Inflammatory macrophage (primary cell): ENCODE data around the gene FZD4.
"Not testable (repeated sequence)": the region's sequence is repeated elsewhere in the genome, so short reads cannot be mapped to it uniquely, and the experiment has no call there.

Experiments
- DNase-seq, 2 donors: peaks; one replicate each; pipeline ENCODE4 v3.0.0-alpha.2; 2020 to 2022
- total RNA-seq, 18 experiments: gene quantifications; one replicate each; lab custom pipeline; 2026; ENCODE audit warnings: mixed read lengths in 6 of 18, inconsistent platforms in 2 of 18; lab: John Stamatoyannopoulos, UW

FZD4 gene
- 0.63 to 4.6 (median 1.3) reads per million in 18 experiments for total RNA-seq

DNA sequence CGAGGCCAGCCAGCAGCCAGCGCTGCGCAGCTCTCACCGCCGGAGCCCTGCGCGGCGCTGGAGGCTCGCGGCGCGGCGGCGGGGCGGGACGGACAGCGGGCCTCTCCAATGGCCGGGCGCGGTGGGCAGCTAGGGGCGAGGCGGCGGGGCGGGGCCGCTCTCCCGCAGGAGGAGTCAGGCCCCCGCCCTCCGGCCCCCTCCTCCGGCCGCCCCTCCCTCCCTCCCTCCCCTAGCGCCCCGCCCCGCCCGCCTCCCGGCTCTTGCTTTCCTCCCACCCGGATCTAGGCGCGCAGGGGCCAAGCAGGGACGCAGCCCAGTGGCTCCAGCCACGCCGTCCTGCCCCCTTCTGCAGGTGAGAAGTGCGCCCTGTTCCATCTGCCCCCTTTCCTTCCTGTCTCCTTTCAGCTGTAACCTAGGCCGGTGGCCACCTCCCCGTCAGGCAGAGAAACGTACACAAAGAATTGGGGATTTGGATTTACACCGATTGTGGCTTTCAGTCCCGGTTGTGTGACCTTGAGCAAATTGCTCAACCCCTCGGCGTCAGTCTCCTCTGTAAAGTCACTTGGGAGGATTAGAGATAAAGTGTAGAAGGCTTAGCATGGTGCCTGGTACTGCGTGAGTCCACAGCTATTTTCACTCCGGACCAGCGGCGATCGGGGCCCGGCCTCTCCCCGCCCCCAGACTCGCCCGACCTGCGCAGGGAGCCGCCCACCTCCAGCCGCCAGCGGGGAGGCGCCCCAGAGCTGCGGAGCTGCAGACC is at the start of gene FZD4:
Gene FZD4 (minus strand): TSS at position 35 of the 760 bp plus-strand sequence. CDS start 310 bp downstream, outside the sequence.
- peak; percentile 74 to 86 for DNase-seq

DNA sequence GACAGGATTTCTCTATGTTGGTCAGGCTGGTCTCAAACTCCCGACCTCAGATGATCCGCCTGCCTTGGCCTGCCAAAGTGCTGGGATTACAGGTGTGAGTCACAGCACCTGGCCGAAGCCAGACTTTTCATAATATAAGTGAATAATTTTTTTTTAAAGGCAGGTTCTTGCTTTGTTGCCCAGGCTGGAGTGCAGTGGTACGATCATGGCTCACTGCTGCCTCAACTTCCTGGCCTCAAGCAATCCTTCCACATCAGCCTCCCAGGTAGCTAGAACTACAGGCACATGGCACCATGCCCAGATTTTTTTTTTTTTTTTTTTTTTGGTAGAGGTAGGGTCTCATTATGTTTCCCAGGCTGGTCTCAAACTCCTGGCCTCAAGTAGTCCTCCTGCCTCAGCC is 49.1 kb upstream of the FZD4 start:
- not testable (repeated sequence) for DNase-seq

DNA sequence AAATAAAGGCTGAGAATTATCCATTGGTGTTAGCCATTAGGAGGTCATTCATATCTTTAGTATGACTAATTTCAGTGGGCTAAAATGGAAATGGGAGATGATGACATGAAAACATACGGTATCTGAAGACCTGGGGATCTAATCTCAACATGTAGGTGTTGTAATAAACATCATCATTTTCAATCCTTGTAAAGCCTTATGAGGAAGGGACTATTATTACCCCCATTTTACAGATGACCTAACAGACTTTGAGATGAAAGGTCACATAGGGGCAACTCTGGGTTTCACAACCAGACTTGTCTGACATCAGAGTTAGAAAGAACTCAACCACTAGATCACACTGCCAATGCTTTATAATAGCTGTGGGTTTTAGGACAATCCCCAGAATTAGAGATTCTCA is 47.7 kb upstream of the FZD4 start:
- DNase-seq = no peak

DNA sequence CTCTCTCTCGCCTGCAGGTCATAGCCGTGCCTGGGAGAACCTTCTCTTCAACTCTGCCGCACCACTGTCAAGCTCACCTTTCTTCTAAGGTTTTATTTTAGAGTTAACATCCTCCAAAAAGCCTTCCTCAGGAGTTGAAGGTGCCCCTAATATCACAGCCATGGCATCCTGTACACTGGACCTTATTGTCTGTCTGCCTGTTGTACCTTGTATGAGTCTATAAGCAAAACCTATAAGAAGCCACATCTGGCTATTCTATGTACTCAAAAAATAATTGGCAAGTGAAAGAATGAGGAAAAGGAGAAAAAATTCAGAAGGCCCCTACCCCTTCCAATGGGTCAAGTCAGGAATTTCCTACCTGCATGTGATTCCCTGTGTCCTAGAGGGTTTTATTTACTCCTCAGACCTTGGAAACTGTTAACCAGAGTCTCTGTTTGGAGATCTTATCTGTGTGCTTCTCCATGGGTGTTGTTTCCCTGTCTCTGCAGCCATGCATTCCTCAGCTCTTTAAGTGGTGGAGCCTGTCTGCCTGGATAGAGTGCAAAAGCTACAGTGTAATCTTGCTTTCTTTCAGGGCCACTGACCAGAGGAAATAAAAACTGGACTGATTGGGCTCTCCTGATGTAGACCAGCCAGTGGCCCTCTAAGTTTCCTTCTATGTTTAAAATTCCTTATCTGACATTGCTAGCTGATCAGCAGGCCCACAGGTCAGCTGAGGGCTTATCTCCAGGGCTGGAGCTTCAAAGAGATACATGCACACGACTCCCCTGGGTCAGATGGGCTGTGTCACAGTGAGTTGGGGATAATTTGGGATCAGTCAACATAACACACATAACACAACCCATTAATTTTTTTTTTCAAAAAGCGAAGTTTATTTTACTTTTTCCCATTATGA is 44.9 kb upstream of the FZD4 start:
- no peak for DNase-seq

DNA sequence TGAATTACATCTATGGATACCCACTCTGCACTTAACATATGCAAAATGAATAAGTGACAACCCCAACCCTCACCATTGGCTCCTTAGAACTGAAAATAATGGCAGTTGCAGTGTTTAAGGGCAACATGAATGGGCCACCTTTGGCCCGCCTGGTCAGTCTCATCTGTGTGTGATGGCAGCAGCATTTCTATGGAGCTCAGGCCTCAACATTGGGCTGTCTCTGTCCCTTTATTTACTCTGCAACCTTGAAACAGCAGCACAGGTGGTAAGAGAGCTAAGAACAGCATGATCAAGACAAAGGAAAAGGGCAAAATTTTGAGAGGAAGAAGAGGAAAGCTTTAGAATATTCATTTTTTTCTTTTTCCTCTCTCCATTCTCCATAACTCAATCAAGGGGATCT is 44.2 kb upstream of the FZD4 start:
- no peak for DNase-seq

DNA sequence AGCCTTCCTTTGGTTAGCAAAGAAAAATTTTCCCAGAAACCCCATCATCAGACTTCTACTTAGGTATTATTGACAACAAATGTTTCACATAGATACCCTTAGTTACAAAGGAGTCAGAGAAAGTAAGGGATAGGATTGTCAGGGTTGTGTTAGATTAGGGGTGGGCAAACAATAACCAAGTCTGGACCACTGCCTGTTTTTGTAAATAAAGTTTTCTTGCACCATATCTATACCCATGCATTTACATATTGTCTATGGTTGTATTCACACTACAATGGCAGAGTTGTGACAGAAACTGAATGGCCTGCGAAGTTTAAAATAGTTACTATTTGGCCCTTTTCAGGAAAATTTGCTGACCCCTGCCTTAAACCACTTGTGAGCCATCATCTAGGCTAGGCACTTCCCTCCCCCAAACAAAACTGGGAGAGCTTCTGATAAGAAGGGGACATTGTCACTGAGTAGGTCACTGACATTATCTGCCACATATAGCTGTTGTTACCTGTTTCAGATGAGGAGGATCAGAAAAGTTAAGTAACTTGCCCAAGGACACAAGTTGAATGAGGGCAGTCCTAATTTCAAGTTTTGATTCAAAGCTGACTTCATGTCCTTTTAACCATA is 41.9 kb upstream of the FZD4 start:
- DNase-seq = no peak

DNA sequence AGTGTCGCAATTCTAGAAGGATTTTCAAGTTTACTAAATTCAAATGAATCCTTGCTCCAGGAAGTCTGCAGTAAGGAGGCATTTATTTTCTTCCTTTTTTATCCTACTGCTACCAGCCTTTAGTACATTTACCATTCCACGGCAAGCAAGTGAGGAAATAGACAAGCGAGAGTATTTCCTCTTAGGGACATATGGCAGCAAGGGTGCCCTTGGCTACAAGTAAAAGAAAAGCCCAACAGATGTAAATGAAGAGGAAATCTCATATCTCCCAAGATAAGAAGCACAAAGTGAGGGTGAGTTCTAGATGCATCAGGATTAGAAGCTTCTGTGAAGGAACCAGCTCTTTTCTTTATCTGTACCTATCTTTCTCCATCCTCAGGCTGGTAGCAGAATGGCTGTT is 37.8 kb upstream of the FZD4 start:
- DNase-seq = no peak

DNA sequence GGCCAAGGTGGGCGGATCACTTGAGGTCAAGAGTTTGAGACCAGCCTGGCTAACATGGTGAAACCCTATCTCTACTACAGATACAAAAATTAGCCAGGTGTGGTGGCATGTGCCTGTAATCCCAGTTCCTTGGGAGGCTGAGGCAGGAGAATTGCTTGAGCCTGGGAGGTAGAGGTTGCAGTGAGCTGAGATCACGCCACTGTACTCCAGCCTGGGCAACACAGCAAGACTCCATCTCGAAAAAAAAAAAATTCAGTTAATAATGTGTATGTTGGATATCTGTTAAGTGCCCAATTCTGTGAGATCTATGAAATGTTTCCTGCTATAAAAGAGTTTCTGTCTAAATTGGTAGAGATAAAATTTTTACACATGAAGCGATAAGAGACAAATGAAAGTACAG is 37.1 kb upstream of the FZD4 start:
- not testable (repeated sequence) for DNase-seq

DNA sequence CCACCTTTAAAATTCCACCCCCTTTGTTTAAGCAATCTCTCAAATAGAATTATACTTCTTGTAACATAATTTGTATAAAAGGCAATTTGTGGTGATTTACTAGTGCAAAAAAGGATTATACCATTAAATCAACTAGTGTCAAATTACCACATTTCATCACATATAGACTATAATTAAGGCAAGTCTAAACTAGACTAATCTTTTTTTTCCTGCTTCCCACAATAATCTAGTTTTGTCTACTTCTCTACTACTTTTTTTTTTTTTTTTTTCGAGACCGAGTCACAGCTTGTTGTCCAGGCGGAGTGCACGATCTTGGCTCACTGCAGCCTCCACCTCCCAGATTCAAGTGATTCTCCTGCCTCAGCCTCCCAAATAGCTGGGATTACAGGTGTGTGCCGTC is 36.1 kb upstream of the FZD4 start:
- DNase-seq = no peak

DNA sequence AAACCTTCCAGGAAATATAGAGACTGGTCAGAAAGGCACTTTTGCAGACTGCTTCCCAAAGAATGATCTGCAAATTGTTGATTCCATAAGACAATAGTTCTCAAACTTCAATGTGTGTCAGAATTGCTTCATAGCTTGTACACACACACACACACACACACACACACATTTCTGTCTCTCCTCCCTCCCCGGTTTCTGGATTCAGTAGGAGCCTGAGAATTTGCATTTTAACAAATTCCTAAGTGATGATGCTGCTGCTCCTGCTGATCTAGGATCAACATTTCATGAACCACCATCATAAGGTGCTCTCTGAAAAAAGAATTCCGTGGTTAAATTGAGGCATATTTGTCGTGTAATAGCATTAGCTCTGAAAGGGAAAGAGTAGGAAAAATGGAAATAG is 35.3 kb upstream of the FZD4 start:
- DNase-seq = no peak

DNA sequence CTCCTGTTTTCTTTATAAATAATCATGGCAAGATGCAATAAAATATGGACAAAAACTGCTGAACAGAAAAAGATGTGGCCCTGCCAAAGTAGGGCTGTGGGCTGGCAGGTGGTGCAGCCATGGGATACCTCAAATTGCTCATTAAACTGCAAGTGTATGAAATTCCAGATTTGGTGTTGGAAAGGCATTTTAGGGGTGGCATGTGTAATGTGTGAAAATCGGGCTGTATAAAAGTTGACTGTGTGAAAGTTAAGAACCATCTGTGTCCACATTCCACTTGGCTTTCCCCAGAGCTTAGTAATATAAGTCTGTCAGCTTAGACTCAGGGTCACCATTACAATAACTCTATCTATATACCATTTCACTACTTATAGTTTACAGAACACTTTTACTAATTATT is 34.8 kb upstream of the FZD4 start:
- DNase-seq = no peak

DNA sequence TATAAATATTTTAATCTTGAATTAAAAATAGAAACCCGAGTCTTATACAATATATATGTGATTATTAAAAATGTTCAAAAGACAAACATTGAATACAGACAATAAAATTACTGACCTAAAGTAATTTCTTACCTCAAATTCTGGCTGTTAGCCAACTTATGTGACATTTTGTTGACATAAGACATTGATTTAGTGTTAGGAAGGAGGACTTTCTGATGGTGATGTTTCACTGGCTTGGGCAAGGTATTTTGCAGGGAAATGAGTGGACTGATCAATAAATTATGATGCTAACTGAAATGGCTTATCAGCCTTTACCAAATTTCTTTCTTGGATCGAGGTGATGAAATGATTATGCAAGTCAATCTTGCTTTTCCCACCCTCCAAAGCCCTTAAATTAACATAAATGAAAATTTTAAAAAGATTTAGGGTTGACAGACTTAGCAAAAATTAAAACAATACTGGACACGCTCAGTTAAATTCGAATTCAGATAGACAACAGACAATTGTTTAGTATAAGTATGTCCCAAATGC is 33.2 kb upstream of the FZD4 start:
- DNase-seq = no peak

DNA sequence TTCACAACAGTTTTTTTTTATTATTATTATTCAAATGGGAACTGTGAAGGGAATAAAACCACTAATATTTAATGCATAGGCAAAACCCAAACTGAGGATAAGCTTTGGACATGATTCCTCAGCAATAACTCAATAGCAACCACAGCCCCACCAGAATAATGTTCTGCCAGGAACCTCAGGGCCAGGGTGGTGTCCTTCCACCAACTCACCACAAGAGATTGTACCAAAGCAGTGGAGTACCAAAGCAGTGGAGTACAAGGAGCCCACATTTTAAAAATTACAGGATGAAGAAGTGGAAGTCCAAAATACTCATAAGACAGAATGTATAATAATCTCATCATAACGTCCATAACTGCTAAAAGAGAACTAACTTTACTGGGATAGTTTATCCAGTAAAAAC is 32.5 kb upstream of the FZD4 start:
- DNase-seq = no peak

DNA sequence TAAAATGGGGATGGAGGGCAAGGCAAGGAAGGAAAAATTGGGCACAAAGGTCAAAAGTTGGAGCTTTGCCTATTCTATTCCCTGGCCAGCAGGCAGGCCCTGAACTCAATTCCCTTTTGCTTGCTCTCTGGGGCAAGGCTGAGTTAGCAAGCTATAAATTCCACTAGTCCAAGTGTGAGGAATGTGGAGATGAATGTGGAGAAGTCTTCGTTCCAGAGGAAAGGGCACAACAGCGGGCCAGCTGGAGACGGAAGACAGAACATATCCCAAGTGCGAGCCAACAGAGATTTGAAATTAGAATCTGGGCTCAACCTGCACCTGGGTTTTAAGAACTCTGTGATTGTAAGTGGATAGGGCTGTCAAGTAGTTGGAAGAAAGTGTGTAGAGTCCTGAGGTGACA is 29.5 kb upstream of the FZD4 start:
- DNase-seq = no peak

DNA sequence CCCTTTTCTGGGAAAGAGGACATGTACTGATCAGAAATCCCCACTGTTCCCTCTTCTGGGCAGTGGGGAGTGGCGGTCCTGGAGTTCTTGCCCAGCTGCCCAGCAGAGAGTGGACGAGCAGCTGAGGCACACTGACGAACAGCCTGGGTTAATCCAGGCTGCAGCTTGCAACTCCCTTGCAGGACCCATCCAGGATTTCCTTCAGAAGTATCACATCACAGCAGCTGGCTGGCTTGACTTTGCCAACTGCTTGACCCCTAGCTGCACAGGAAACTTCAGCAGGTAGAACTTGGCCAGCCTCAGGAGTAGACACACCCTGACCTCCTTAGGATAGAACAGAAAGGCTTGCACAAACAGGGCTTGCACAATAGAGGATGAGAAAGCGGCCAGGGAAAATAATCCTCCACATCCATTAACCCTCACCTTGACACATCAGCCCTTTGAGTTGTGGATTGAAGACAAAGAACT is 27.9 kb upstream of the FZD4 start:
- DNase-seq = no peak

DNA sequence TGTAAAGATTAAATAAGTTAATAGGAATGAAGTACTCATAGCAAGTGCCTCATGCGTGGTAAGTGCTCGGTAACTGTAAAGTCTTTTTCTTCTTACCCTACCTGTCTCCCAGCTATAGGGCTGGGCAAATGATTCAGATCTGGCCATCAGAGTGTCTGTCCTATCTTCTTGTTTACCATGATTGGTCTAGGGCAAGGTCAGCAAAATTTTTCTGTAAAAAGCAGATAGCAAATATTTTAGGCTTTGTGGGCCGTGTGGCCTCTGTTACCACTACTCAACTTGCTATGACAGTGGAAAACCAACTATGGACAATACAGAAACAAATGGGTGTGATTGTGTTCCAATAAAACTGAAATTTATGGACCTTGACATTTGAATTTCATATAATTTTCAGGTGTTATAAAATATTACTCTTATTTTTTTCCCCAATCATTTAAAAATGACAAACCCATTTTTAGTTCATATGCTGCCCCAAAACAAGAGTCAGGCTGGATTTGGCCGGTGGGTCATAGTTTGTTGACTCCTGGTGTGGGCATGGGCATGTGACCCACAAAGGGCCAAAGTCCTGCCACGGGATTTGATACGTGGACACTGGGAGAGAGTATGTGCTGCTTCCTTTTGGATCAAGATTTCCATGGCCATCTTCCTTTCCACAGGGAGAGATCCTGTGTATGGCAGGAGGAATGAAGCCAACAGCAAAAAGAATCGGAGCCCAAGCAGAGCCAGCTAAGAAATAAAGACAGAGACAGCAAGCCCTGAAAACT is 26.8 kb upstream of the FZD4 start:
- DNase-seq = no peak

DNA sequence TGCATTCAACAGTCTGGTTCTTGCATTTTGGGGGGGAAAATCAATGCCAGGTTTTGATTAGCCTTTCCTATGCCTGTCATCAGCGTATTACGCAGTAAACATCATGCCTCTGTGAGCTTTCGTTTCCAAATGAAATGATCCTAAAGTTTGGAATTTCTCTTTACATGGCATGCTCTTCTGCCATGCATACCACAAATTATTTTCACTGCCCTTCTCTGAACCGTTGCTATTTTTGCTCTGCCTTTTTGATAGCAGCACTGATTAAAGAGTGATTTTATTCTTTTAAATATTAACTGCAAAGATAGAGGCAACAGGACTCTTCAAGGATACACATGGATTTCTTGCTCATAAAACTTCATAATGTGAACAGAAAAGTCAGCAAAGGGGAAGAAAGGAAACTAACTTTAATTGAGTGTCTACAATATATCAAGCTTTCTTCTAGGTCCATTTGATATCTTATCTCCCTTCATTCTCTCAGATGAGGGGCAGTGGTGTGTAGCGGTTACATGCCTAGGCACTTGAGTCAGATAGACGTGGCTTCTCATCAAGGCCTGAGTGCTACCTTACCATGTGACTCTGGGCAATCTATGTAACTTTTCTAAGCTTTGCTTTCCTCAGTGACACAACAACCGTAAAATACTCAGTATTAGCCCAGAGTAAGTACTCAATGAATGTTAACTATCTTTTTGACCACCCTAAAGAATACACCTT is 25.0 kb upstream of the FZD4 start:
- DNase-seq = no peak

DNA sequence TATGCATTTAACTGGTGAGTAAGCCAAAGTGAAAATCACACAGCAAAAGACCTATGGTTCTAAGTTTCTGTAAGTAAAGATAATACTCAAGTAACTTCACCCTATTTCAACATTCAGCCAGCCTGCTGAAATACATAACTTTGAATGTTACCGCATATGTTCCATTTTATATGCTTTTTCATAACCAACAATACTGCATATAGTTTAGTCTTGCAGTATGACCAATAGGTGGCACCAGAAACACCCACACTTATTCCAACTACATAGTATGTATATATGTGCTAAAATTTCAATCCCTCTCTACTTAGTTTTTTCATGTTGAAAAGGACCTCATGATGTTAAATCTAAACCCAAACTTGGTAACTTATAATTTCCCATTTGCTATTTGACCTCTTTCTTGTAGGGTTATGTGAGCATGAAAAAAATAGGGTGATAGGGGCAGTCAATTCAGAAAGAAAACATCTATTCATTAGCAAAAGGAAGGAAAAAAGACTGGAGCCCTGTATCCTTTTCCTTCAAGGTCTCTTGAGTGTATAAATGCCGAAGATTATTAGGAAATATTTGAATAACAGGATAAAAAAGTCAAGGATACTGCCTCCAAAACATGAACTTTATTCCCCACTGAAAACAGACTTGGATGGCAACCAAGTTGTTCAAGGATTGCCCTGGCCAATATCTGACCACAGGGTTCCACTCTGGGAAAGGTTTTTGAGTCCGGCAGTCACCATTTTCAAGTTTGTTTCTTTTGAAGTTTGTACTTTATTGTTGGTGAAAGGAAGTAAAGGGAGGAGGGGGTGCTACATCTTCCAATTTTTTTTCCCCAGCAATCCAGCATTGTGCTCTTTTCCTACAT is 23.8 kb upstream of the FZD4 start:
- peak in 1 of 2 donors; percentile 6 for DNase-seq

DNA sequence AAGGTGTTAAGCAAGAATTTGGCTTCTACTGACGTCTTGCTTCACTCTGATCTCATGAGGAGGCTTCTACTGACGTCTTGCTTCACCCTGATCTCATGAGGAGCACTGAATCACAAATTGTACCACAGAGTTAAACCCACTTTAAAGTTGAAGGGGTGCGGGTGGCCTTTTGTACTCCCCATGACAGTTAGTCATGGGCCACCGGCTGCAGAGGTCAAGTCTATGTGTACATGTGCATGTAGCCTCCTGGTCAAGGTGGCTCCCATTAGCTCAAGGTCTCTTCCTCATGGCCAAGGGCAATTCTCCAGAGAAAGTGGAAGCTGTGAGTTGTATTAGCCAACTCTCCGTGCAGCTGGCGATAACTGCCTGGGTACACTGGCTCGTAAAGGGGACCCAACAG is 23.1 kb upstream of the FZD4 start:
- DNase-seq = peak; percentile 43 to 56

DNA sequence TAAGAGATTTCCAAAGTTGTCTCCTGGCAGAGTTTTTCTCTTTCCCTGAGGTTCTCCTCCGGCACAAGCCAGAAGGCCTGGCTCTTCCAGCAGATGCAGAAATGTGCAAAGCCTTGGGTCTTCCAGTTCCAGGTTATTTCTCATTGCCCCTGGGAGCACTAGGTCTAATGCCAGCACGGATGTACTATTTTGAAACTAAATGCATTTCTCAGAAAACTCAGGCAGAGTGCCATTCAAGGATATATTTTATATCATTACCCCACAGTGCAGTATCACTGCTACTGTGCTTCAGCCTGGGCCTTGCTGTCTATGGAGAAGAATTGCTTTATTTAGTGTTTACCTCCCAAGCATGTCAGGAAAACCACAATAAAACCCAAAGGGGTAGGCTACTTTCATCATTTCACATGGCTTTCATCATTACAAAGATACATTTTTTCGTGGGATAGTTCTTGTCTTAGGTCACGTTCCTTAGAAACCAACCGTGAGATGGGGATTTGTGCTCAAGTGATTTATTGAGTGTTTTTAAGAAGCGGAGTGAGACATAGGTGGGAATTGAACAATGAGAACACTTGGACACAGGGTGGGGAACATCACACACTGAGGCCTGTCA is 22.4 kb upstream of the FZD4 start:
- no peak for DNase-seq
